ENCODE results near the gene ALX4. TPM values are rescaled to one million over a fixed set of nuclear protein-coding genes. Genes with fewer than 3 reads are reported as not detected.

The ALX4 gene
- total and polyA plus RNA-seq, 2 of the 8 experiments (the other 6 are each of a cell fraction or from before 2014, with no cell fraction given) = not detected

DNA sequence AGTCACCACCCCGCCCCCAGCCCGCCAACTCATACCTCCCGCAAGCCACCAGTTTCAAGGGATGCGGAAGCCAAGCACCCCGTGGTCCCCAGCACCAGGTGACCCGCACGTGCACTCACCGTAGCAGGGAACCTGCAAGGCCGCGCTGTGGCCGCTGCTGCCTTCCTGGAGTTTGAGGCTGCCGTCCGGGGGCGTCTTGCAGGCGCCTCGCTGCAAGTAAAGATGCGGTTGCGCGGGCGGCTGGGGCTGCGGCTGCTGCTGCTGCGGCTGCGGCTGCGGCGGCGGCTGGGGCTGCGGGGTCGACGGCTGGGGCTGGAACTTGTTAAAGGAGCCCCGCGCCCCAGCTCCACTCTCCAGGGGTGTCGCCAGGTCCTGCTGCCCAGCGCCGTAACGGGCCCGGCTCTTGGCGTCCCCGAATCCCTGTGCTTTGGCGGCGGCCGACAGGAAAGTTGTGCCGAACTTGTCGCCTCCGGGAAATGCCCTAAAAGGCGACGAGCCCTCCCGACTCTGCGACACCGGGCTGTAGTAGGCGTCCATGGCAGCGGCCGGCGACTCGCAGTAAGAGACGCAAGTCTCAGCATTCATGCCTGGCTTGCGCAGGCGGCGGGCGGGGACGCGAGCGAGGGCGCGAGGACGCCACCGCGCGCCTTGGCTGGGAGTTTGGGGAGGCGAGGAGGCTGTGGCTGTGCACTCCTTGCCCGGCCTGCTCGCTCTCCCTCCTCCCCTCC lies at the start of gene ALX4 (continued):
- TF ChIP-seq, protein P1, sequence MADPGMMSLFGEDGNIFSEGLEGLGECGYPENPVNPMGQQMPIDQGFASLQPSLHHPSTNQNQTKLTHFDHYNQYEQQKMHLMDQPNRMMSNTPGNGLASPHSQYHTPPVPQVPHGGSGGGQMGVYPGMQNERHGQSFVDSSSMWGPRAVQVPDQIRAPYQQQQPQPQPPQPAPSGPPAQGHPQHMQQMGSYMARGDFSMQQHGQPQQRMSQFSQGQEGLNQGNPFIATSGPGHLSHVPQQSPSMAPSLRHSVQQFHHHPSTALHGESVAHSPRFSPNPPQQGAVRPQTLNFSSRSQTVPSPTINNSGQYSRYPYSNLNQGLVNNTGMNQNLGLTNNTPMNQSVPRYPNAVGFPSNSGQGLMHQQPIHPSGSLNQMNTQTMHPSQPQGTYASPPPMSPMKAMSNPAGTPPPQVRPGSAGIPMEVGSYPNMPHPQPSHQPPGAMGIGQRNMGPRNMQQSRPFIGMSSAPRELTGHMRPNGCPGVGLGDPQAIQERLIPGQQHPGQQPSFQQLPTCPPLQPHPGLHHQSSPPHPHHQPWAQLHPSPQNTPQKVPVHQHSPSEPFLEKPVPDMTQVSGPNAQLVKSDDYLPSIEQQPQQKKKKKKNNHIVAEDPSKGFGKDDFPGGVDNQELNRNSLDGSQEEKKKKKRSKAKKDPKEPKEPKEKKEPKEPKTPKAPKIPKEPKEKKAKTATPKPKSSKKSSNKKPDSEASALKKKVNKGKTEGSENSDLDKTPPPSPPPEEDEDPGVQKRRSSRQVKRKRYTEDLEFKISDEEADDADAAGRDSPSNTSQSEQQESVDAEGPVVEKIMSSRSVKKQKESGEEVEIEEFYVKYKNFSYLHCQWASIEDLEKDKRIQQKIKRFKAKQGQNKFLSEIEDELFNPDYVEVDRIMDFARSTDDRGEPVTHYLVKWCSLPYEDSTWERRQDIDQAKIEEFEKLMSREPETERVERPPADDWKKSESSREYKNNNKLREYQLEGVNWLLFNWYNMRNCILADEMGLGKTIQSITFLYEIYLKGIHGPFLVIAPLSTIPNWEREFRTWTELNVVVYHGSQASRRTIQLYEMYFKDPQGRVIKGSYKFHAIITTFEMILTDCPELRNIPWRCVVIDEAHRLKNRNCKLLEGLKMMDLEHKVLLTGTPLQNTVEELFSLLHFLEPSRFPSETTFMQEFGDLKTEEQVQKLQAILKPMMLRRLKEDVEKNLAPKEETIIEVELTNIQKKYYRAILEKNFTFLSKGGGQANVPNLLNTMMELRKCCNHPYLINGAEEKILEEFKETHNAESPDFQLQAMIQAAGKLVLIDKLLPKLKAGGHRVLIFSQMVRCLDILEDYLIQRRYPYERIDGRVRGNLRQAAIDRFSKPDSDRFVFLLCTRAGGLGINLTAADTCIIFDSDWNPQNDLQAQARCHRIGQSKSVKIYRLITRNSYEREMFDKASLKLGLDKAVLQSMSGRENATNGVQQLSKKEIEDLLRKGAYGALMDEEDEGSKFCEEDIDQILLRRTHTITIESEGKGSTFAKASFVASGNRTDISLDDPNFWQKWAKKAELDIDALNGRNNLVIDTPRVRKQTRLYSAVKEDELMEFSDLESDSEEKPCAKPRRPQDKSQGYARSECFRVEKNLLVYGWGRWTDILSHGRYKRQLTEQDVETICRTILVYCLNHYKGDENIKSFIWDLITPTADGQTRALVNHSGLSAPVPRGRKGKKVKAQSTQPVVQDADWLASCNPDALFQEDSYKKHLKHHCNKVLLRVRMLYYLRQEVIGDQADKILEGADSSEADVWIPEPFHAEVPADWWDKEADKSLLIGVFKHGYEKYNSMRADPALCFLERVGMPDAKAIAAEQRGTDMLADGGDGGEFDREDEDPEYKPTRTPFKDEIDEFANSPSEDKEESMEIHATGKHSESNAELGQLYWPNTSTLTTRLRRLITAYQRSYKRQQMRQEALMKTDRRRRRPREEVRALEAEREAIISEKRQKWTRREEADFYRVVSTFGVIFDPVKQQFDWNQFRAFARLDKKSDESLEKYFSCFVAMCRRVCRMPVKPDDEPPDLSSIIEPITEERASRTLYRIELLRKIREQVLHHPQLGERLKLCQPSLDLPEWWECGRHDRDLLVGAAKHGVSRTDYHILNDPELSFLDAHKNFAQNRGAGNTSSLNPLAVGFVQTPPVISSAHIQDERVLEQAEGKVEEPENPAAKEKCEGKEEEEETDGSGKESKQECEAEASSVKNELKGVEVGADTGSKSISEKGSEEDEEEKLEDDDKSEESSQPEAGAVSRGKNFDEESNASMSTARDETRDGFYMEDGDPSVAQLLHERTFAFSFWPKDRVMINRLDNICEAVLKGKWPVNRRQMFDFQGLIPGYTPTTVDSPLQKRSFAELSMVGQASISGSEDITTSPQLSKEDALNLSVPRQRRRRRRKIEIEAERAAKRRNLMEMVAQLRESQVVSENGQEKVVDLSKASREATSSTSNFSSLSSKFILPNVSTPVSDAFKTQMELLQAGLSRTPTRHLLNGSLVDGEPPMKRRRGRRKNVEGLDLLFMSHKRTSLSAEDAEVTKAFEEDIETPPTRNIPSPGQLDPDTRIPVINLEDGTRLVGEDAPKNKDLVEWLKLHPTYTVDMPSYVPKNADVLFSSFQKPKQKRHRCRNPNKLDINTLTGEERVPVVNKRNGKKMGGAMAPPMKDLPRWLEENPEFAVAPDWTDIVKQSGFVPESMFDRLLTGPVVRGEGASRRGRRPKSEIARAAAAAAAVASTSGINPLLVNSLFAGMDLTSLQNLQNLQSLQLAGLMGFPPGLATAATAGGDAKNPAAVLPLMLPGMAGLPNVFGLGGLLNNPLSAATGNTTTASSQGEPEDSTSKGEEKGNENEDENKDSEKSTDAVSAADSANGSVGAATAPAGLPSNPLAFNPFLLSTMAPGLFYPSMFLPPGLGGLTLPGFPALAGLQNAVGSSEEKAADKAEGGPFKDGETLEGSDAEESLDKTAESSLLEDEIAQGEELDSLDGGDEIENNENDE (IDR thresholded peaks at IDR 0.05; ENCODE audit: insufficient replicate concordance, low read length) = no peak
- TF ChIP-seq GTF2F1 (IDR thresholded peaks at IDR 0.05; ENCODE audit: borderline replicate concordance, low read depth, low read length) (no peak), POLR2A (IDR thresholded peaks at IDR 0.05; ENCODE audit: control extremely low read depth in 1 of 2, low read depth in 2 of 2, low read length in 2 of 2) (no peak), HDAC2 (IDR thresholded peaks at IDR 0.05; ENCODE audit: borderline replicate concordance in 1 of 2, low read depth in 2 of 2, low read length in 2 of 2) (no peak), SRF (IDR thresholded peaks at IDR 0.05; ENCODE audit: low read depth, low read length) (no peak), ASH2L (IDR thresholded peaks at IDR 0.05; ENCODE audit: low read length) (peak; percentile 66), CHD2 (IDR thresholded peaks at IDR 0.05; ENCODE audit: low read length) (no peak), HDAC6 (IDR thresholded peaks at IDR 0.05; ENCODE audit: low read depth, low read length) (no peak)
- TF ChIP-seq, protein P2, sequence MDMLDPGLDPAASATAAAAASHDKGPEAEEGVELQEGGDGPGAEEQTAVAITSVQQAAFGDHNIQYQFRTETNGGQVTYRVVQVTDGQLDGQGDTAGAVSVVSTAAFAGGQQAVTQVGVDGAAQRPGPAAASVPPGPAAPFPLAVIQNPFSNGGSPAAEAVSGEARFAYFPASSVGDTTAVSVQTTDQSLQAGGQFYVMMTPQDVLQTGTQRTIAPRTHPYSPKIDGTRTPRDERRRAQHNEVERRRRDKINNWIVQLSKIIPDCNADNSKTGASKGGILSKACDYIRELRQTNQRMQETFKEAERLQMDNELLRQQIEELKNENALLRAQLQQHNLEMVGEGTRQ (IDR thresholded peaks at IDR 0.05; ENCODE audit: low read length) = no peak; the same call in 1 of the 2 replicates
